ENCODE data around the gene PRPSAP1. TPM values are rescaled to one million over a fixed set of nuclear protein-coding genes. Genes with fewer than 3 reads are reported as not detected.
"Not testable (repeated sequence)": the region's sequence is repeated elsewhere in the genome, so short reads cannot be mapped to it uniquely, and the experiment has no call there.

Gene PRPSAP1
- total RNA-seq, 1 donor from 2014 or later = 48.8 TPM

GRCh38 chr17:76333673-76334505 lies 19.8 kb downstream of the PRPSAP1 start:
- intact Hi-C loops (cut with micrococcal nuclease) = no loop called here

DNA sequence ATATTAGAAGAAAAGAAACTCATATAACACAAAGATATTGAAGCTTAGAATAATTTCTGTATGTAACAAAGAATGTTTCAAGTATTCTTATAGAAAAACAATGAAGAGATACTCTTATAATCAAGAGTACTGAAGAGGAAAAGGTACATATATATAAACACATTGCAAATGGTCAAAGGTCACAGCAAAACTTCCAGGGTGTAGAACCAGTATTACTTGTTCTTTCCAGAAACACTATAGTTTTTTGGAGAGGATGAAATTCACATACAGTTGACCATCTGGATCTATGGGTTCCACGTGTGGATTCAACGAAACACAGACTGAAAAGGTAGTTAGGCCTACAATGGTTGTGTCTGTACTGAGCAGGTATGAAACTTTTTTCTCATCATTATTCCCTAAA lies 22.6 kb downstream of the PRPSAP1 start:
- intact Hi-C loops (cut with micrococcal nuclease) = no loop called here

- intact Hi-C loops (cut with micrococcal nuclease) = no loop called here
These were observed 24.1 kb downstream of the PRPSAP1 start for GRCh38 chr17:76329664-76330063.

DNA sequence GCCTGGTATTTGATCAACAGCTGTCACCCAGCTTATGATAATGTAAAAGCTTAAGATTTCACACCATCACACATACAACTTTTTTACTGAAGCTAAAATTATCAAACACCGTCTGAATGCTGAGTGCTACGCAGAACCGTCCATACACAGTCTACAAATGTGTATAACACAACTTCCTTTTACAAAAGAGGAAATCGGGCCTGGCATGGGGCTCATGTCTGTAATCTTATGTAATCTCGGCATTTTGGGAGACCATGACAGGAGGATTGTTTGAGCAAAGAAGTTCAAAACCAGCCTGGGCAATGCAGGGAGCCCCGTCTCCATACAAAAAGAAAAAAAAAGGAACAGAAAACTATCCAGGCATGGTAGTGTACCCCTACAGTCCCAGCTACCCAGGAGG lies 26.0 kb downstream of the PRPSAP1 start:
- intact Hi-C loops (cut with micrococcal nuclease) = no loop called here

- intact Hi-C loops (cut with micrococcal nuclease) = no loop called here
These were observed 27.4 kb downstream of the PRPSAP1 start for GRCh38 chr17:76326306-76326705.

DNA sequence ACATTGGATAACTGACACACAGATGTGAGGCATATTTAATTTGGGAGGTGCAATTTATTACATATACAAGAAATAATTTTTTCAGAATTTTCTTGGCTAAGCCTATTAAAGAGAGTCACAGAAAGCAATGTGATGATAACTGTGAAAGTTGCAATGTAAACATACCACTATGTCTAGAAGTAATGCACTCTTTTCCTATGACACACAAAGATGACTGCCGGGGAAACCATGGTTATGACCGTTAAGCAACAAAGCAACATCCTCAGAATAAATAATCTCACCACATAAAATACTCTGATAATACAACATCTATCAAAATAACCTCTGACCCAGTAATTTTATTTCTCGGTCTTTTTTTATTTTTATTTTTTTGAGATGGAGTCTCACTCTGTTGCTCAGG lies 35.1 kb downstream of the PRPSAP1 start:
- intact Hi-C loops (cut with micrococcal nuclease) = no loop called here

DNA sequence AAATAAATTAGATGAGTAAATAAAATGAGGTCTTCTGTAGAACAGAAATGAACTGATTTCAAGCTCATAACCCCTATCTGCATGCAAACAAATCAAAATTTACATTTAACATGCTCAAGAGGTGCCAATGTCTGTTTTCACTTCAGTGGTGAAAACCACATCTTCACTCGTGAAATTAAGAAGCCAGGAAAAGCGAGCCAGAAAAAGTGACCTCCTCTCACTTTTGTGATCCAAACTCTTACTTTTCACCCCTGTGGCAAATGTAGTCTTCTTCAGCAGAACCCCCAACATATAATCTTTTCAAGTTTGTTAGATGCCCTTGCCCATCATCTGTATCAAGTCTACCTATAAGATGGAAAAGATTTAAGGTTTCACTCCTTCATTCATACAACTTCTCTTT lies 36.2 kb downstream of the PRPSAP1 start:
- intact Hi-C loops (cut with micrococcal nuclease) = no loop called here

DNA sequence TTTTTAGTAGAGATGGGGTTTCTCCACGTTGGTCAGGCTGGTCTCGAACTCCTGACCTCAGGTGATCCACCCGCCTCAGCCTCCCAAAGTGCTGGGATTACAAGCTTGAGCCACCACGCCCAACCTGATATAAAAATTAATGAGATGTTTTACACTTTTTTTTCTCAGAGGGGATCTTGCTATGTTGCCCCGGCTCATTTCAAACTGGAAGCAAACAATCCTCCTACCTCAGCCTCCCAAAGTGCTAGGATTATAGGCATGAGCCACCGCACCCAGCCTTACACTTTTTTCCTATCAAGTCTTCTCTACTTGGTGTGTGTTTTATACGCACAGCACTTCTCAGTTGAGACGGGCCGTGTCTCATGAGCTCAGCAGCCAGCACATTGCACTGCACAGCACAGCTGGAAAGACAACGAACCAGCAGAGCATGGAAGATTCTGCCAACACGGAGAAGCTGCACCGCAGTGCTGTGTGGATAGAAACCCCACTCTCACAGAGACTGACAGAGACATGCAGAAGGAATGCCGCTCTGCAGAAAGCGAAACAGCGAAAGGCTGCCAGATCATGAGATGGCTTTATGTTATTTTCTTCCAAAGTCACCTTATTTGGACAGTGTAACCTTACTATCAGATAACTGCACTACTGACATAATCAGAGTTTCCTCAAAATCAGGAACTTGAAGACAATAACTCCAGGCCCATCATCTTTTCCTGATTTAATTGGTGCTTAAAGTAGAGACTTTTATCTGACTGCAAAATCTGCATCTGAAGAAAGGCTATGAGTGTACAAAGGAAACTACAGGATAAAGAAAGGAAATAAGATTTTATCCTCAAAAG lies 39.1 kb downstream of the PRPSAP1 start:
- intact Hi-C loops (cut with micrococcal nuclease) = no loop called here

DNA sequence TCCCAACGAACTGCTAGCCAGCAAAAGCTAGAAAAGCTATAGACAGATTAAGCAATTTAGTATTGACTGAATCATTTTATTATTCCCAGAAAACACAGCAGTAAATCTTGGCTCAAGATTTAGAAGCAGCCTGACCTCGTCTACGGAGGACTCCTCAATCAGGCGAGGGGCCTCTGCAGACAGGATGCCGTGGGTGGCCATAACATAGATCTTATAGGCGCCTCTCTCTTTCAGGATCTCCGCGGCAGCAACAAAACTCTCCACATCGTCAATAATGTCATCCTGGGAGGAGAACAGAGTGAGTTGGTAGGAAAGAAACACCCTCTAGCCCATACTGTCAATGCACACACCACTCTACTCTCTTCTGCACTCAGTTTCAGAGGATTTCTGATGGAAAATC lies 41.0 kb downstream of the PRPSAP1 start:
- intact Hi-C loops (cut with micrococcal nuclease) = no loop called here

- intact Hi-C loops (cut with micrococcal nuclease) = no loop called here
These were observed 44.3 kb downstream of the PRPSAP1 start for GRCh38 chr17:76309461-76309860.

DNA sequence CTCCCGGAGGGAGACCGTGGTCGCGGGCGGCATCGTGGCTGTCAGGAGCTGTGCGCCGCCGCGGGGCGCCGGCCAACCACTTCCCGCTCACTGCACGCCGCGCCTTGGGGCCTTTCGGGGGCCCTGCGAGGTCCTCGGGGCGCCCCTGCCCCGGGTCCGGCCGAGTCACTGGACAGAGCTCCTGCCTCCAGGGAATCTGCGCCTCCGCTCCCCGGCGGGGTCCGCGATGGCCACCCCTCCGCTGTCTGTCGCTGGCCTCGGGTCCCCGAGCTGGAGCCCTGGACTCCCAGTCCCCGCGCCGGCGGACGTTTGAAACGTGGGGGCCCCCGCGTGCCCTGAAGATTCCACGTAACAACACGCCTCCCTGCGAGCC lies 45.8 kb downstream of the PRPSAP1 start, which contains the start of gene QRICH2:
Gene QRICH2, minus strand, starts transcription at position 311 of the 373 bp plus-strand sequence. Its CDS starts 278 bp downstream, at position 33.
- intact Hi-C loops (cut with micrococcal nuclease) = no loop called here

GRCh38 chr17:76307299-76307965 lies 46.3 kb downstream of the PRPSAP1 start:
- intact Hi-C loops (cut with micrococcal nuclease) = no loop called here

GRCh38 chr17:76305135-76305454 lies 48.6 kb downstream of the PRPSAP1 start:
- intact Hi-C loops (cut with micrococcal nuclease) = not testable (repeated sequence)

GRCh38 chr17:76304226-76305134 lies 49.2 kb downstream of the PRPSAP1 start:
- intact Hi-C loops (cut with micrococcal nuclease) = loop anchor here (5.0 kb wide), 1 partner anchor 243 kb away; no protein-coding TSS in a partner anchor

- intact Hi-C loops (cut with micrococcal nuclease) = no loop called here
These were observed 56.3 kb downstream of the PRPSAP1 start for GRCh38 chr17:76297436-76297835.

GRCh38 chr17:76296889-76297288 lies 56.8 kb downstream of the PRPSAP1 start:
- intact Hi-C loops (cut with micrococcal nuclease) = no loop called here

DNA sequence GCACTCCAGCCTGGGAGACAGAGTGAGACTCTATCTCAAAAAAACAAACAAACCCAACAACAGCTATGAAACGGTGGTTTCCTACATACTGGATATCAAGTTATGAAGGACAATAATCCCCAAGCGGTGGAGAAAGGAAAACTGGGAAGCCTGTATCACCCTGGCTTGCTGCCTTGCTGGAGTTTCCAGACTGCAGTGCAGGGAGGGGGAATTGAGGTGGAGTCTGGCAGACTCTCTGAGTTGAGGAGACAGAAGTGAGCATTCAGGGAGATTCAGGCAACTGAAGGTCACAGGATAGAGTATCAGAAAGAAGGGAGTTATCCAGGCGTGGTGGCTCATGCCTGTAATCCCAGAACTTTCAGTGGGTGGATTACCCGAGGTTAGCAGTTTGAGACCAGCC lies 57.5 kb downstream of the PRPSAP1 start:
- intact Hi-C loops (cut with micrococcal nuclease) = no loop called here

- intact Hi-C loops (cut with micrococcal nuclease) = no loop called here
These were observed 60.6 kb downstream of the PRPSAP1 start for GRCh38 chr17:76293106-76293505.

GRCh38 chr17:76292567-76292966 lies 61.1 kb downstream of the PRPSAP1 start:
- intact Hi-C loops (cut with micrococcal nuclease) = no loop called here

GRCh38 chr17:76281573-76282371 lies 71.9 kb downstream of the PRPSAP1 start:
- intact Hi-C loops (cut with micrococcal nuclease) = no loop called here

All from T-helper 1 cell treated with Interleukin-12 subunit alpha and Interleukin-12 subunit beta and Interleukin-4 antibody, amounts not matched to agents 30 ng/mL and 1 ng/mL, for 36 hours (primary cell).